ACC112 (cell line): ENCODE data around the gene ZNF585A.
"Not testable (repeated sequence)": the region's sequence is repeated elsewhere in the genome, so short reads cannot be mapped to it uniquely, and the experiment has no call there.

ENCODE experiments used
- H2AFZ ChIP-seq: fragments of 200-600 bp; sonication (generic); one replicate; pipeline ENCODE4 v1.6.0; 2017; ENCODE audit warnings: antibody characterized with exemption, low read length; ENCODE audit not compliant: unreplicated experiment
- H3K27ac ChIP-seq: fragments of 200-600 bp; sonication (generic); 2 replicates; pipeline ENCODE4 v1.5.1; 2014; ENCODE audit warnings: low read depth, mild to moderate bottlenecking, antibody characterized with exemption, low read length, moderate library complexity
- H3K27me3 ChIP-seq: fragments of 200-600 bp; sonication (generic); 2 replicates; pipeline ENCODE4 v1.6.1; 2014; ENCODE audit warnings: mild to moderate bottlenecking, antibody characterized with exemption, low read length, moderate library complexity, mixed read lengths; ENCODE audit not compliant: insufficient read depth
- H3K36me3 ChIP-seq: fragments of 200-600 bp; sonication (generic); 2 replicates; pipeline ENCODE4 v1.6.1; 2016; ENCODE audit warnings: mild to moderate bottlenecking, antibody characterized with exemption, low read length, moderate library complexity, mixed read lengths; ENCODE audit not compliant: insufficient read depth
- H3K4me1 ChIP-seq: fragments of 200-600 bp; sonication (generic); one replicate; pipeline ENCODE4 v1.6.1; 2016; ENCODE audit warnings: low read length, mixed read lengths; ENCODE audit not compliant: insufficient read depth, unreplicated experiment, control insufficient read depth
- H3K4me3 ChIP-seq: fragments of 200-600 bp; sonication (generic); 2 replicates; pipeline ENCODE4 v1.5.1; 2014; ENCODE audit warnings: mild to moderate bottlenecking, low read depth, low read length
- H3K79me2 ChIP-seq: fragments of 200-600 bp; sonication (generic); one replicate; pipeline ENCODE4 v1.6.0; 2016; ENCODE audit warnings: low read length; ENCODE audit not compliant: control insufficient read depth, unreplicated experiment, insufficient read depth

The ZNF585A gene

GRCh38 chr19:37172368-37173366 is at the start of gene ZNF585A:
Gene ZNF585A (minus strand): TSS chr19:37172695. CDS start chr19:37169910, 2,785 bp downstream.
- Histone ChIP-seq H3K36me3 (peaks cover 21% of the 10 kb centered on the region), H3K4me3 (peak within 1 kb of the TSS; percentile 93)

GRCh38 chr19:37221136-37221535 is 48.6 kb upstream of the ZNF585A start:
- Histone ChIP-seq H3K79me2 (peaks cover 17% of the 10 kb centered on the region), H3K4me1 (no peaks in the 10 kb centered on the region), H3K4me3 (no peak overlapping the region), H3K36me3 (peaks cover 7% of the 10 kb centered on the region), H2AFZ (no peak overlapping the region), H3K27ac (no peak overlapping the region), H3K27me3 (no peaks in the 10 kb centered on the region)

More at GRCh38 chr19:37172368-37173366, at the start of gene ZNF585A:
- no peaks in the 10 kb centered on the region for H3K79me2 ChIP-seq
- peak within 1 kb of the TSS; percentile 22 for H3K27ac ChIP-seq
- no peaks in the 10 kb centered on the region for H3K27me3 ChIP-seq
- H3K4me1 ChIP-seq, result no peaks in the 10 kb centered on the region
- H2AFZ ChIP-seq, result peak within 1 kb of the TSS; percentile 96

GRCh38 chr19:37220383-37220782 is 47.9 kb upstream of the ZNF585A start:
- H3K36me3 ChIP-seq, result peaks cover 4% of the 10 kb centered on the region

GRCh38 chr19:37218592-37218935 is 46.1 kb upstream of the ZNF585A start:
- H3K27me3 ChIP-seq, result no peaks in the 10 kb centered on the region
- H3K79me2 ChIP-seq, result peaks cover 17% of the 10 kb centered on the region
- peak overlapping the region; percentile 99 for H2AFZ ChIP-seq
- peak overlapping the region; percentile 87 for H3K4me3 ChIP-seq
- H3K36me3 ChIP-seq, result peaks cover 4% of the 10 kb centered on the region
- no peaks in the 10 kb centered on the region for H3K4me1 ChIP-seq
- H3K27ac ChIP-seq, result peak overlapping the region; percentile 52

More at GRCh38 chr19:37220383-37220782, 47.9 kb upstream of the ZNF585A start:
- peaks cover 17% of the 10 kb centered on the region for H3K79me2 ChIP-seq
- H3K27me3 ChIP-seq, result no peaks in the 10 kb centered on the region
- H3K27ac ChIP-seq, result no peak overlapping the region
- no peak overlapping the region for H3K4me3 ChIP-seq
- H3K4me1 ChIP-seq, result no peaks in the 10 kb centered on the region
- H2AFZ ChIP-seq, result no peak overlapping the region

GRCh38 chr19:37217775-37218591 is 45.5 kb upstream of the ZNF585A start, which contains the start of gene ZNF383:
Gene ZNF383 (plus strand): TSS chr19:37218214. CDS start chr19:37230454, 12,240 bp downstream.
- peak within 1 kb of the TSS; percentile 87 for H3K4me3 ChIP-seq
- peak within 1 kb of the TSS; percentile 99 for H2AFZ ChIP-seq
- no peaks in the 10 kb centered on the region for H3K4me1 ChIP-seq
- peaks cover 17% of the 10 kb centered on the region for H3K79me2 ChIP-seq
- H3K27ac ChIP-seq, result peak within 1 kb of the TSS; percentile 52
- H3K27me3 ChIP-seq, result no peaks in the 10 kb centered on the region
- peaks cover 4% of the 10 kb centered on the region for H3K36me3 ChIP-seq

- H3K27ac ChIP-seq, result peak overlapping the region; percentile 52
Observed at GRCh38 chr19:37217480-37217774, 44.9 kb upstream of the ZNF585A start.

GRCh38 chr19:37197768-37198167 is 25.3 kb upstream of the ZNF585A start:
- no peak overlapping the region for H3K27ac ChIP-seq
- no peaks in the 10 kb centered on the region for H3K79me2 ChIP-seq
- H3K27me3 ChIP-seq, result no peaks in the 10 kb centered on the region
- H2AFZ ChIP-seq, result no peak overlapping the region
- H3K4me3 ChIP-seq, result no peak overlapping the region
- H3K4me1 ChIP-seq, result no peaks in the 10 kb centered on the region
- peaks cover 10% of the 10 kb centered on the region for H3K36me3 ChIP-seq

More at GRCh38 chr19:37217480-37217774, 44.9 kb upstream of the ZNF585A start:
- peak overlapping the region; percentile 99 for H2AFZ ChIP-seq
- H3K36me3 ChIP-seq, result peaks cover 1% of the 10 kb centered on the region
- H3K4me1 ChIP-seq, result no peaks in the 10 kb centered on the region
- H3K79me2 ChIP-seq, result peaks cover 17% of the 10 kb centered on the region
- H3K4me3 ChIP-seq, result peak overlapping the region; percentile 87
- H3K27me3 ChIP-seq, result no peaks in the 10 kb centered on the region

- H3K36me3 ChIP-seq, result peaks cover 12% of the 10 kb centered on the region
- not testable (repeated sequence) for H3K27ac ChIP-seq, H3K27me3 ChIP-seq, H3K4me1 ChIP-seq, H2AFZ ChIP-seq, H3K79me2 ChIP-seq, H3K4me3 ChIP-seq
Observed at GRCh38 chr19:37197115-37197514, 24.6 kb upstream of the ZNF585A start.

- not testable (repeated sequence) for H3K27ac ChIP-seq, H3K4me1 ChIP-seq, H3K27me3 ChIP-seq, H2AFZ ChIP-seq, H3K4me3 ChIP-seq, H3K79me2 ChIP-seq
- H3K36me3 ChIP-seq, result peaks cover 16% of the 10 kb centered on the region
Observed at GRCh38 chr19:37195248-37195647, 22.8 kb upstream of the ZNF585A start.

GRCh38 chr19:37186071-37186470 is 13.6 kb upstream of the ZNF585A start:
- H3K4me1 ChIP-seq, H3K4me3 ChIP-seq, H3K27ac ChIP-seq, H2AFZ ChIP-seq, H3K79me2 ChIP-seq, H3K27me3 ChIP-seq: not testable (repeated sequence)
- H3K36me3 ChIP-seq, result peaks cover 33% of the 10 kb centered on the region
